Epidermal melanocyte (primary cell): ENCODE measurements around the gene SPATS2.
A peak's percentile ranks its signal among the peaks of the same experiment; 100 is the strongest.

Experiments used
- DNase-seq: peaks from one replicate; pipeline ENCODE4 v3.0.0; 2011; ENCODE audit warnings: low spot score; ENCODE audit not compliant: insufficient read length

The SPATS2 gene

GRCh38 chr12:49539406-49540228 is 172.4 kb downstream of the SPATS2 start:
- DNase-seq: no peak

- DNase-seq: no peak
Measured at GRCh38 chr12:49540229-49541139, 173.2 kb downstream of the SPATS2 start.

- no peak for DNase-seq
Measured at GRCh38 chr12:49541140-49541861, 174.0 kb downstream of the SPATS2 start.

GRCh38 chr12:49541911-49542505 is 174.7 kb downstream of the SPATS2 start:
- no peak for DNase-seq

- DNase-seq: no peak
Measured at GRCh38 chr12:49542592-49543160, 175.4 kb downstream of the SPATS2 start.

- DNase-seq: no peak
Measured at GRCh38 chr12:49543221-49543913, 176.1 kb downstream of the SPATS2 start.

GRCh38 chr12:49543914-49544815 is 176.9 kb downstream of the SPATS2 start:
- DNase-seq: no peak

- no peak for DNase-seq
Measured at GRCh38 chr12:49545815-49546214, 178.6 kb downstream of the SPATS2 start.

- DNase-seq: no peak
Measured at GRCh38 chr12:49546481-49546880, 179.2 kb downstream of the SPATS2 start.

- no peak for DNase-seq
Measured at GRCh38 chr12:49547090-49547690, 179.9 kb downstream of the SPATS2 start.

GRCh38 chr12:49548481-49548821 is 181.2 kb downstream of the SPATS2 start:
- DNase-seq: no peak

- no peak for DNase-seq
Measured at GRCh38 chr12:49548822-49549648, 181.8 kb downstream of the SPATS2 start.

GRCh38 chr12:49549735-49550692 is 182.8 kb downstream of the SPATS2 start:
- DNase-seq: no peak

- DNase-seq: no peak
Measured at GRCh38 chr12:49550693-49551252, 183.5 kb downstream of the SPATS2 start.

GRCh38 chr12:49552014-49552413 is 184.8 kb downstream of the SPATS2 start:
- peak; percentile 50 for DNase-seq

- no peak for DNase-seq
Measured at GRCh38 chr12:49552425-49552824, 185.2 kb downstream of the SPATS2 start.

GRCh38 chr12:49552899-49553298 is 185.6 kb downstream of the SPATS2 start:
- DNase-seq: no peak
